ENCODE results near the gene EPS15.

DNA sequence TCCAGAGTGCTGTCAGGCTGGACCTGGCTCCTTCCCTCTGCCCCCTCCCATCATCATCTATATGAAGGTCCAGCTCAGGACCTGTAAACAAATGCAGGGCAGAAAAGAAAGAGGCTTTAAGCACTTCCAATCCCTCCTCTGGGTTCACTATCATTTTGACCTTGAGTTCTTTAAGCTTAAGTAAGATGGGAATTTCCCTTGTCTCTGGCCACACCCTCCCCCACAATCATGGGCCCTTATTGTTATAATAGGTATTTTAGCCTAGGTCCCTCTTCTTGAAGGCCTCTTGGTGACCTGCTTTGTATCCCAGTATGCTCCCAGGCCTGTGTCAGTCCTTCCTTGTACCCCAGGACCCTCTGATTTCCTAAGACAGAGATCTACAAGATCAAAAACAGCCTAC, 45.1 kb upstream of the EPS15 start:
- no peak for TF ChIP-seq CTCF (IDR thresholded peaks at IDR 0.05 in 8 of 11, conservative IDR thresholded peaks at IDR 0.05 in 3 of 11)
- TF ChIP-seq POLR2A (IDR thresholded peaks at IDR 0.05), result no peak
- TF ChIP-seq POLR2AphosphoS5 (IDR thresholded peaks at IDR 0.05), result no peak

All from spleen (tissue), 7 donors.